ENCODE results near the gene RUNX1. TPM values are rescaled to one million over a fixed set of nuclear protein-coding genes. Genes with fewer than 3 reads are reported as not detected.

RUNX1 gene
- polyA plus RNA-seq, 1 of the 3 experiments (the other 2 are of a cell fraction), result 17.1 TPM

DNA sequence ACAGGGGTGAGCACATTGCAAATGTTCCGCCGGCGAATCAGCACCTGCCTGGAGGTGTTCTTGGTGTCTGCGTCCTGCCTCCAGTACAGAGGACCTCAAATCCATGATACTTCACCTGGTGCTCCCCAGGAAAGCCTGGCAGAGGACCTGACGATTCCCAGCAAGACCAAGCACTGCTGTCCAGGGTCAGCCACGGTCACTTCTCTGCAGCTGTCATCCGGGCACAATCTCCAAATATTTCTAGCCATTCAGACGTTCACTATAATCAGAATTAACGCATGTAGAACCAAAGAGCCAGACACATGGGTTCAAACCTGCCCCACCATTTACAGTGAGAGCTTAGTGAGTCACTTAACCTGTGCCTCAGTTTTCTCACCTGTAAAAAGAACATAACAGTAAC, 305.8 kb downstream of the RUNX1 start:
- CTCF ChIA-PET, result interaction anchor here (1.0 to 1.8 kb wide), 2 partner anchors 12 to 1097 kb away, joined by 4 to 9 read pairs; no protein-coding TSS in a partner anchor
- Histone ChIP-seq H3K4me3 (ENCODE audit: low read depth in 2 of 2, low read length in 1 of 2) (no peak overlapping the region), H3K79me2 (ENCODE audit: insufficient read depth) (no peaks in the 10 kb centered on the region), H3F3A (replicated peaks; ENCODE audit: insufficient read depth) (no peaks in the 10 kb centered on the region), H4K20me1 (ENCODE audit: insufficient read depth) (no peaks in the 10 kb centered on the region), H3K36me3 (replicated peaks in 1 of 2; ENCODE audit: control insufficient read depth in 1 of 2, insufficient read depth in 2 of 2, low read length in 1 of 2) (no peaks in the 10 kb centered on the region), H3K9me3 (no peaks in the 10 kb centered on the region), H3K9ac (no peak overlapping the region), H3K4me1 (ENCODE audit: control insufficient read depth in 1 of 2, insufficient read depth in 2 of 2, low read depth in 1 of 2, low read length in 1 of 2) (no peaks in the 10 kb centered on the region; a peak in 1 of 4 replicates), H3K4me2 (no peak overlapping the region), H2AFZ (ENCODE audit: low read depth) (no peak overlapping the region), H3K27ac (ENCODE audit: low read depth in 2 of 2, low read length in 1 of 2) (no peak overlapping the region), H3K27me3 (ENCODE audit: insufficient read depth) (peaks cover 5% of the 10 kb centered on the region; the same call in 1 of the 2 replicates), H3K9me2 (no peaks in the 10 kb centered on the region)
- whole genome bisulfite sequencing (ENCODE audit: low lambda C conversion rate), result 86% methylated on average over 9 of the region's 9 CpGs
- DNase-seq, result no peak
- POLR2A ChIA-PET, result no interaction called here
- TF ChIP-seq RCOR1 (IDR thresholded peaks at IDR 0.05; ENCODE audit: low read length) (no peak), NRF1 (IDR thresholded peaks at IDR 0.05; ENCODE audit: low read depth, low read length) (no peak), RXRA (IDR thresholded peaks at IDR 0.05; ENCODE audit: borderline replicate concordance, low read depth) (no peak), MEF2A (IDR thresholded peaks at IDR 0.05; ENCODE audit: borderline replicate concordance, low read depth) (no peak)
- TF ChIP-seq, protein P1, sequence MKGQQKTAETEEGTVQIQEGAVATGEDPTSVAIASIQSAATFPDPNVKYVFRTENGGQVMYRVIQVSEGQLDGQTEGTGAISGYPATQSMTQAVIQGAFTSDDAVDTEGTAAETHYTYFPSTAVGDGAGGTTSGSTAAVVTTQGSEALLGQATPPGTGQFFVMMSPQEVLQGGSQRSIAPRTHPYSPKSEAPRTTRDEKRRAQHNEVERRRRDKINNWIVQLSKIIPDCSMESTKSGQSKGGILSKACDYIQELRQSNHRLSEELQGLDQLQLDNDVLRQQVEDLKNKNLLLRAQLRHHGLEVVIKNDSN (IDR thresholded peaks at IDR 0.05; ENCODE audit: borderline replicate concordance, low read depth), result no peak

DNA sequence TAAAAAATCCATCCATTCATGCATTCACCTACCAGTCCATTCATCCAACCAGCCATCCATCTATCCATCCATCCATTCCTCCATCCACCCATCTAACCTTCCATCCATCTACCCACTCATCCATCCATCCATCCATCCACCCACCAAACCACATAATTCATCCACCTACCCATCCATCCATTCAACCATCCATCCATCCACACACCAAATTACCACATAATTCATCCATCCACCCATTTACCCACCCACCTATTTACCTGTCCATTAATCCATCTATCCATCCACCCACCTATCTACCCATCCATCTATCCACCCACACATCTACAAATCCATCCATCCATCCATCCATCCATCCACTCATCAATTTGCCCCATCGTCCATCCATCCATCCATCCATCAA, 308.9 kb downstream of the RUNX1 start:
- TF ChIP-seq, protein P2, sequence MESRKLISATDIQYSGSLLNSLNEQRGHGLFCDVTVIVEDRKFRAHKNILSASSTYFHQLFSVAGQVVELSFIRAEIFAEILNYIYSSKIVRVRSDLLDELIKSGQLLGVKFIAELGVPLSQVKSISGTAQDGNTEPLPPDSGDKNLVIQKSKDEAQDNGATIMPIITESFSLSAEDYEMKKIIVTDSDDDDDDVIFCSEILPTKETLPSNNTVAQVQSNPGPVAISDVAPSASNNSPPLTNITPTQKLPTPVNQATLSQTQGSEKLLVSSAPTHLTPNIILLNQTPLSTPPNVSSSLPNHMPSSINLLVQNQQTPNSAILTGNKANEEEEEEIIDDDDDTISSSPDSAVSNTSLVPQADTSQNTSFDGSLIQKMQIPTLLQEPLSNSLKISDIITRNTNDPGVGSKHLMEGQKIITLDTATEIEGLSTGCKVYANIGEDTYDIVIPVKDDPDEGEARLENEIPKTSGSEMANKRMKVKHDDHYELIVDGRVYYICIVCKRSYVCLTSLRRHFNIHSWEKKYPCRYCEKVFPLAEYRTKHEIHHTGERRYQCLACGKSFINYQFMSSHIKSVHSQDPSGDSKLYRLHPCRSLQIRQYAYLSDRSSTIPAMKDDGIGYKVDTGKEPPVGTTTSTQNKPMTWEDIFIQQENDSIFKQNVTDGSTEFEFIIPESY (IDR thresholded peaks at IDR 0.05; ENCODE audit: borderline replicate concordance, low read depth), result no peak
- TF ChIP-seq, protein P3, sequence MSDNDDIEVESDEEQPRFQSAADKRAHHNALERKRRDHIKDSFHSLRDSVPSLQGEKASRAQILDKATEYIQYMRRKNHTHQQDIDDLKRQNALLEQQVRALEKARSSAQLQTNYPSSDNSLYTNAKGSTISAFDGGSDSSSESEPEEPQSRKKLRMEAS (IDR thresholded peaks at IDR 0.05; ENCODE audit: low read depth), result no peak
- TF ChIP-seq TEAD4 (IDR thresholded peaks at IDR 0.05; ENCODE audit: borderline replicate concordance, insufficient read depth), result no peak
- TF ChIP-seq SMC3 (IDR thresholded peaks at IDR 0.05; ENCODE audit: low read depth, low read length), result no peak
- TF ChIP-seq TCF12 (IDR thresholded peaks at IDR 0.05), result no peak
- no peak for TF ChIP-seq CHD2 (IDR thresholded peaks at IDR 0.05; ENCODE audit: low read length, partially characterized antibody)
- TF ChIP-seq FOSL2 (IDR thresholded peaks at IDR 0.05; ENCODE audit: borderline replicate concordance, low read depth), result no peak
- TF ChIP-seq JUND (IDR thresholded peaks at IDR 0.05), result no peak
- TF ChIP-seq RXRA (IDR thresholded peaks at IDR 0.05; ENCODE audit: borderline replicate concordance, low read depth), result no peak
- TF ChIP-seq RFX5 (IDR thresholded peaks at IDR 0.05; ENCODE audit: low read length), result no peak
- no peak for TF ChIP-seq GABPA (IDR thresholded peaks at IDR 0.05; ENCODE audit: low read depth)
- no peak for TF ChIP-seq MEF2A (IDR thresholded peaks at IDR 0.05; ENCODE audit: borderline replicate concordance, low read depth)
- TF ChIP-seq ELF1 (IDR thresholded peaks at IDR 0.05), result no peak
- TF ChIP-seq EP300 (IDR thresholded peaks at IDR 0.05; ENCODE audit: borderline replicate concordance in 1 of 2, low read depth in 1 of 2, low read length in 1 of 2), result no peak
- no peak for TF ChIP-seq RCOR1 (IDR thresholded peaks at IDR 0.05; ENCODE audit: low read length)
- TF ChIP-seq MXI1 (IDR thresholded peaks at IDR 0.05; ENCODE audit: low read depth, low read length), result no peak
- TF ChIP-seq, protein P4, sequence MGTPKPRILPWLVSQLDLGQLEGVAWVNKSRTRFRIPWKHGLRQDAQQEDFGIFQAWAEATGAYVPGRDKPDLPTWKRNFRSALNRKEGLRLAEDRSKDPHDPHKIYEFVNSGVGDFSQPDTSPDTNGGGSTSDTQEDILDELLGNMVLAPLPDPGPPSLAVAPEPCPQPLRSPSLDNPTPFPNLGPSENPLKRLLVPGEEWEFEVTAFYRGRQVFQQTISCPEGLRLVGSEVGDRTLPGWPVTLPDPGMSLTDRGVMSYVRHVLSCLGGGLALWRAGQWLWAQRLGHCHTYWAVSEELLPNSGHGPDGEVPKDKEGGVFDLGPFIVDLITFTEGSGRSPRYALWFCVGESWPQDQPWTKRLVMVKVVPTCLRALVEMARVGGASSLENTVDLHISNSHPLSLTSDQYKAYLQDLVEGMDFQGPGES (IDR thresholded peaks at IDR 0.05; ENCODE audit: low read depth, low read length), result no peak
- no peak for TF ChIP-seq POLR2AphosphoS5 (IDR thresholded peaks at IDR 0.05; ENCODE audit: low read depth, low read length)
- no peaks in the 10 kb centered on the region for H3K79me2 ChIP-seq (ENCODE audit: insufficient read depth)
- H3K9ac ChIP-seq, result no peak overlapping the region
- no peak overlapping the region for H3K27ac ChIP-seq (ENCODE audit: low read depth in 2 of 2, low read length in 1 of 2)
- DNase-seq, result no peak
- H2AFZ ChIP-seq (ENCODE audit: low read depth), result no peak overlapping the region
- POLR2A ChIA-PET, result no interaction called here
- no peaks in the 10 kb centered on the region; a peak in 1 of 4 replicates for H3K4me1 ChIP-seq (ENCODE audit: control insufficient read depth in 1 of 2, insufficient read depth in 2 of 2, low read depth in 1 of 2, low read length in 1 of 2)
- CTCF ChIA-PET, result interaction anchor here (1.6 kb wide), 1 partner anchor 1100 kb away, joined by 3 read pairs; no protein-coding TSS in a partner anchor
- no peak overlapping the region for H3K4me3 ChIP-seq (ENCODE audit: low read depth in 2 of 2, low read length in 1 of 2)
- H3K4me2 ChIP-seq, result no peak overlapping the region
- H4K20me1 ChIP-seq (ENCODE audit: insufficient read depth), result no peaks in the 10 kb centered on the region
- WGBS (ENCODE audit: low lambda C conversion rate), result 28% methylated on average over 1 of the region's 1 CpG
- H3K9me3 ChIP-seq, result no peaks in the 10 kb centered on the region
- H3F3A ChIP-seq (replicated peaks; ENCODE audit: insufficient read depth), result no peaks in the 10 kb centered on the region
- H3K36me3 ChIP-seq (replicated peaks in 1 of 2; ENCODE audit: control insufficient read depth in 1 of 2, insufficient read depth in 2 of 2, low read length in 1 of 2), result no peaks in the 10 kb centered on the region
- H3K27me3 ChIP-seq (ENCODE audit: insufficient read depth), result peaks cover 5% of the 10 kb centered on the region; the same call in 1 of the 2 replicates
- no peaks in the 10 kb centered on the region for H3K9me2 ChIP-seq
